NCI-H2196 (cell line): ENCODE measurements around the gene RNH1.

Experiments
- DNase-seq: peaks from one replicate; lab custom pipeline; 2025; ENCODE audit not compliant: unreplicated experiment; lab: John Stamatoyannopoulos, UW

Gene RNH1

GRCh38 chr11:499201-500076 is 7.6 kb downstream of the RNH1 start:
- DNase-seq: no peak

DNA sequence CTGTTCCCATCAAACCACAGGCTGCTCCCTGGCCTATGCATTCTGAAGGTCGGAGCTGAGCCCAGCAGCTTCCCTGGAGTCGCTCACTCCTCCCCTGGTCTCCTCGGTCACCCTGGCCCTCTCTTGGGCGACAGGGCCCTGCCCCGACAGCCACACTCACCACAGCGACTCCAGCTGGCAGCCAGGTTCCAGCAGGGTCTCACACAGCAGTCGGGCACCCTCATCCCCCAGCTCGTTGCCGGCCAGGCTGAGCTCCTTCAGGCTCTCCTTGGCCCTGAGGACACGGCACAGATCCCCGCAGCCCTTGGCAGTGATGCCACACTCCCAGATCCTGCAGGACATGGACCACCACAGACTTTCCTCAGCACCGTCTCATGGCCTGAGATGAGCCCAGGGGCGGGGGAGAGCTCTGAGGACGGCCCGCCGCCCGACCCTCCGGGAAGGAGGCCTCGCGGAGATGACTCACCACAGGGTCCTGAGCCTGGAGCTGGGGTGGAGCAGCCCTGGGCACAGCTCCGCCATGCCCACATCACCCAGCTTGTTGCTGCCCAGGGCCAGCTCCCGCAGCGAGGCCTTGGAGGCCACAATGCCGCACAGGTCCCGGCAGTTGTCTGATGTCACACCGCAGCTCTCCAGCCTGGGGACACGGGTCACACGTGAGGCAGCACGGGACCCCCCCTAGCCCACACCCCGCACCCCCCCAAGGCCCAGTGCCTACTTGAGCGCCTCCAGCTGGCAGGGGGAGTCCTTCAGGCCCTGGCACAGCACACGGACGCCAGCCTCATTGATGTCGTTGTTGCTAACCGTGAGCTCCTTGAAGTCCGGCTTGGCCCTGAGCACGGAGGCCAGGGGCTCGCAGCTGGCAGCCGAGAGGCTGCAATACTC is 8.5 kb downstream of the RNH1 start:
- DNase-seq: no peak

GRCh38 chr11:497565-498296 is 9.3 kb downstream of the RNH1 start:
- DNase-seq: no peak

- no peak for DNase-seq
Observed at GRCh38 chr11:496834-497564, 10.0 kb downstream of the RNH1 start.

DNA sequence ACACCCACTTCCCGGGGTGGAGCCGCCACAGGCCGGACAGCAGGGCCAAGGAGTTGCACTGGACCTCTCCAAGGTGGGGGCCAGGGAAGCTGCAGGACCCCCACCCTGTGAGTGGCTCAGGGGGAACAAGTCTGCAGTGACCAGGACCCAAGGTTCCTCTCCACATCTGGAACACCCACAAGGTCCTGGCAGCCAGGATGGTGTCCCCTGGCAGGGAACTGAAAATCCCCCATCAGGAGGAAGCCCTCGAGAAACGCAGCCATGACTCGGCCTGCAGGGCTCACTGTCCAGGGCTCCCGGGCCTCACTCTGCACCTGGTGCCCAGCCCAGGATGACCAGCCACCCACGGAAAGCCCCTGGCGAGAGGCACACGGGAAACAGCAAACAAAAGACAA is 11.5 kb downstream of the RNH1 start:
- no peak for DNase-seq

- no peak for DNase-seq
Observed at GRCh38 chr11:494761-495536, 12.1 kb downstream of the RNH1 start.

GRCh38 chr11:492427-493226 is 14.4 kb downstream of the RNH1 start:
- DNase-seq: no peak

GRCh38 chr11:491358-491757 is 15.7 kb downstream of the RNH1 start:
- no peak for DNase-seq

- DNase-seq: no peak
Observed at GRCh38 chr11:490930-491260, 16.1 kb downstream of the RNH1 start.

- no peak for DNase-seq
Observed at GRCh38 chr11:490186-490929, 16.7 kb downstream of the RNH1 start.

GRCh38 chr11:489610-490185 is 17.3 kb downstream of the RNH1 start:
- no peak for DNase-seq

GRCh38 chr11:488992-489391 is 18.1 kb downstream of the RNH1 start:
- no peak for DNase-seq

DNA sequence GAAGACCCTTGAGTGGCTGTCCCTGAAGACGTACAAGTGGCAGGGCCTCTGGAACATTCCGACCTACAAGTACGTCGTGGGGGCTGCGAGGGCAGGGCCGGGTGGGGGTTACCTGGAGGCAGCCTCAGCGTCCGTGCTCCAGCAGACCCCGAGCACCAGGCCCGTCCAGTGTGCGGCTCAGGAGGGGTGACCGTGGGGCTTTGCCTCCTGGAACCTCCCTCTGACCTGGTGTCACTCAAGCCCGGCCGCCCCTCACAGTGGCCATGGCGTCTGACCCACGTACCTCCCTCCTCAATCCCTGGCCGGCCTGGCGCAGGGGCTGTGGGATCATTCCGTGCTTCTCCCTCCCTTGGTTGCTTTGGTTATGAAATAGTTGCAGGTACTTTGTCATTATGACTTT is 18.5 kb downstream of the RNH1 start:
- DNase-seq: no peak

DNA sequence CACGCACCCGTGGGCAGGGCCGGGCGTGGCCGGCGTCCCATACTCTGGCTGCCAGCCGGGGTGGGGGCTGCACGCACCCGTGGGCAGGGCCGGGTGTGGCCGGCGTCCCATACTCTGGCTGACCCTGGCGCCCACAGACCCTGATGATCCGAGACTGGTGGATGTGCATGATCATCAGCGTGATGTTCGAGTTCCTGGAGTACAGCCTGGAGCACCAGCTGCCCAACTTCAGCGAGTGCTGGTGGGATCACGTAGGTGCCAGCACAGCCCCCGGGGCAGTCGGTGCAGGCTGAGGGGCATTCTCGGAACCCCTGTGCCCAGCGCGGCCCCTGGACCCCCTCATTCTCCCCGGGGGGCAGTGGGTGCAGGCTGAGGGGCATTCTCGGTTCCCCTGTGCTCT is 19.0 kb downstream of the RNH1 start:
- DNase-seq: no peak

GRCh38 chr11:487571-488021 is 19.4 kb downstream of the RNH1 start:
- DNase-seq: no peak

GRCh38 chr11:486189-486588 is 20.9 kb downstream of the RNH1 start:
- DNase-seq: no peak

DNA sequence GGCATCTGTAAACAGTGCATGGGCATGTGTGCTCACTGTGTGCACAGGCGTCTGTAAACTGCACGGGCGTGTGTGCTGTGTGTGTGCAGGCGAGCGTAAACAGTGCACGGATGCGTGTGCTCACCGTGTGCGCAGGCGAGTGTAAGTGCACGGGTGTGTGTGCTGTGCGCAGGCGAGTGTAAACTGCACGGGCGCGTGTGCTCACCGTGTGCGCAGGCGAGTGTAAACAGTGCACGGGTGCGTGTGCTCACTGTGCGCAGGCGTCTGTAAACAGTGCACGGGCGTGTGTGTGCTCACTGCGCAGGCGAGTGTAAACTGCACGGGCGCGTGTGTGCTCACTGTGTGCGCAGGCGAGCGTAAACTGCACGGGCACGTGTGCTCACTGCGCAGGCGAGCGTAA is 22.4 kb downstream of the RNH1 start:
- no peak for DNase-seq

- no peak for DNase-seq
Observed at GRCh38 chr11:479311-479710, 27.7 kb downstream of the RNH1 start.
